NOMO-1 treated with dmso at 0.1 percent for 144 hours (cell line): ENCODE results near the gene PEAK1.

Experiments used
- DNase-seq: peaks from one replicate; lab custom pipeline; 2025; ENCODE audit not compliant: unreplicated experiment; lab: John Stamatoyannopoulos, UW

PEAK1 gene

GRCh38 chr15:77361456-77361855 lies 58.4 kb downstream of the PEAK1 start:
- no peak for DNase-seq

GRCh38 chr15:77358545-77359240 lies 61.2 kb downstream of the PEAK1 start:
- no peak for DNase-seq

GRCh38 chr15:77356305-77356704 lies 63.6 kb downstream of the PEAK1 start:
- DNase-seq, result no peak

GRCh38 chr15:77355321-77355720 lies 64.6 kb downstream of the PEAK1 start:
- DNase-seq, result no peak

GRCh38 chr15:77354063-77354462 lies 65.8 kb downstream of the PEAK1 start:
- DNase-seq, result peak; percentile 27

GRCh38 chr15:77352887-77353286 lies 67.0 kb downstream of the PEAK1 start:
- DNase-seq, result no peak

GRCh38 chr15:77350792-77351191 lies 69.1 kb downstream of the PEAK1 start:
- DNase-seq, result no peak

- no peak for DNase-seq
Measured at GRCh38 chr15:77349666-77350065, 70.2 kb downstream of the PEAK1 start.

GRCh38 chr15:77348511-77348910 lies 71.4 kb downstream of the PEAK1 start:
- no peak for DNase-seq

- no peak for DNase-seq
Measured at GRCh38 chr15:77347197-77347596, 72.7 kb downstream of the PEAK1 start.

- no peak for DNase-seq
Measured at GRCh38 chr15:77346245-77347036, 73.5 kb downstream of the PEAK1 start.

- DNase-seq, result no peak
Measured at GRCh38 chr15:77342807-77343206, 77.1 kb downstream of the PEAK1 start.

GRCh38 chr15:77340245-77340644 lies 79.7 kb downstream of the PEAK1 start:
- DNase-seq, result no peak

- no peak for DNase-seq
Measured at GRCh38 chr15:77336006-77336405, 83.9 kb downstream of the PEAK1 start.

GRCh38 chr15:77335298-77335697 lies 84.6 kb downstream of the PEAK1 start:
- no peak for DNase-seq

GRCh38 chr15:77333166-77333565 lies 86.7 kb downstream of the PEAK1 start:
- DNase-seq, result no peak

- DNase-seq, result no peak
Measured at GRCh38 chr15:77329202-77329601, 90.7 kb downstream of the PEAK1 start.

GRCh38 chr15:77327844-77328529 lies 91.9 kb downstream of the PEAK1 start:
- no peak for DNase-seq

GRCh38 chr15:77327168-77327567 lies 92.7 kb downstream of the PEAK1 start:
- DNase-seq, result no peak

GRCh38 chr15:77326366-77326765 lies 93.5 kb downstream of the PEAK1 start:
- no peak for DNase-seq

- DNase-seq, result no peak
Measured at GRCh38 chr15:77312523-77312922, 107.4 kb downstream of the PEAK1 start.
